Measurements from ENCODE around the gene TSPAN9. TPM values are rescaled to one million over a fixed set of nuclear protein-coding genes. Genes with fewer than 3 reads are reported as not detected.

The TSPAN9 gene
- polyA plus RNA-seq, 1 experiment = 67.0 TPM

DNA sequence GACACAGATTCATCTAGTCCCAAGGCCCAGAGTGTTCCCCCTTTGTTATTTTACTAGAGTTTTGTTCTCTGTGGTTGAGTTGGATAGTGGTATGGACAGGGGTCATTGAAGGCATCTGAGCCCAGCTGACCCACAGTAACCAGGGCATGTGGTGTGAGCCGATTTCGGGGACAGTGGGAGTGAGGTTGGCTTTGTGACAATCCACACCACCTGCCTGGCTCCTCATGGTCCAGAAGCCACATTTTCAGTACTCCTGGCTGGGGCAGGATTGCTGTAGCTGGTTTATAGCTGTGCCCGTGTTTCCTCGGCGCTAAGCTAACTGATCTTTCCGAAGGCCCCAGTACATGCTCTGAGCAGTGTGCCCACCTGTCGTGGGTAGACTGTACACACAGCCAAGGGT lies 116.0 kb downstream of the TSPAN9 start:
- POLR2A ChIA-PET = no interaction called here
- H3K27me3 ChIP-seq (ENCODE audit: control insufficient read depth, insufficient read depth, low read length) = no peaks in the 10 kb centered on the region; the same call in 1 of the 2 replicates
- H3K4me3 ChIP-seq (ENCODE audit: low read depth, low read length) = no peak overlapping the region
- H3K36me3 ChIP-seq (ENCODE audit: control insufficient read depth, insufficient read depth, low read length) = no peaks in the 10 kb centered on the region
- no peak for TF ChIP-seq CTCF (IDR thresholded peaks at IDR 0.05; ENCODE audit: insufficient read depth, low read depth, low read length)
- no peak for DNase-seq (ENCODE audit: low read depth)
- CTCF ChIA-PET = interaction anchor here (0.6 to 2.9 kb wide), 4 partner anchors 10 to 82 kb away, joined by 3 to 21 read pairs (median 4); no protein-coding TSS in a partner anchor

- no peaks in the 10 kb centered on the region for H3K36me3 ChIP-seq (ENCODE audit: control insufficient read depth, insufficient read depth, low read length)
- no peak overlapping the region for H3K4me3 ChIP-seq (ENCODE audit: low read depth, low read length)
- no peak for TF ChIP-seq CTCF (IDR thresholded peaks at IDR 0.05; ENCODE audit: insufficient read depth, low read depth, low read length)
- no peak for DNase-seq (ENCODE audit: low read depth)
- CTCF ChIA-PET = interaction anchor here (1.0 to 2.9 kb wide), 3 partner anchors 9 to 14 kb away, joined by 3 to 21 read pairs (median 4); no protein-coding TSS in a partner anchor
- no peaks in the 10 kb centered on the region; the same call in 1 of the 2 replicates for H3K27me3 ChIP-seq (ENCODE audit: control insufficient read depth, insufficient read depth, low read length)
- POLR2A ChIA-PET = no interaction called here
These were observed 116.6 kb downstream of the TSPAN9 start for GRCh38 chr12:3193755-3194154.

- no peaks in the 10 kb centered on the region; the same call in 1 of the 2 replicates for H3K27me3 ChIP-seq (ENCODE audit: control insufficient read depth, insufficient read depth, low read length)
- no peak overlapping the region for H3K4me3 ChIP-seq (ENCODE audit: low read depth, low read length)
- DNase-seq (ENCODE audit: low read depth) = no peak
- POLR2A ChIA-PET = no interaction called here
- no peak for TF ChIP-seq CTCF (IDR thresholded peaks at IDR 0.05; ENCODE audit: insufficient read depth, low read depth, low read length)
- H3K36me3 ChIP-seq (ENCODE audit: control insufficient read depth, insufficient read depth, low read length) = no peaks in the 10 kb centered on the region
- CTCF ChIA-PET = interaction anchor here (0.6 to 1.8 kb wide), 7 partner anchors 9 to 122 kb away, joined by 3 to 5 read pairs (median 3); no protein-coding TSS in a partner anchor
These were observed 118.2 kb downstream of the TSPAN9 start for GRCh38 chr12:3195337-3195736.

- POLR2A ChIA-PET = no interaction called here
- Histone ChIP-seq H3K4me3 (ENCODE audit: low read depth, low read length) (no peak overlapping the region), H3K36me3 (ENCODE audit: control insufficient read depth, insufficient read depth, low read length) (no peaks in the 10 kb centered on the region), H3K27me3 (ENCODE audit: control insufficient read depth, insufficient read depth, low read length) (no peaks in the 10 kb centered on the region)
- DNase-seq (ENCODE audit: low read depth) = no peak
- CTCF ChIA-PET = interaction anchor here (1.1 to 1.8 kb wide), 6 partner anchors 11 to 123 kb away, joined by 3 to 5 read pairs (median 5); no protein-coding TSS in a partner anchor
- TF ChIP-seq CTCF (IDR thresholded peaks at IDR 0.05; ENCODE audit: insufficient read depth, low read depth, low read length) = no peak
These were observed 118.8 kb downstream of the TSPAN9 start for GRCh38 chr12:3195859-3196483.

DNA sequence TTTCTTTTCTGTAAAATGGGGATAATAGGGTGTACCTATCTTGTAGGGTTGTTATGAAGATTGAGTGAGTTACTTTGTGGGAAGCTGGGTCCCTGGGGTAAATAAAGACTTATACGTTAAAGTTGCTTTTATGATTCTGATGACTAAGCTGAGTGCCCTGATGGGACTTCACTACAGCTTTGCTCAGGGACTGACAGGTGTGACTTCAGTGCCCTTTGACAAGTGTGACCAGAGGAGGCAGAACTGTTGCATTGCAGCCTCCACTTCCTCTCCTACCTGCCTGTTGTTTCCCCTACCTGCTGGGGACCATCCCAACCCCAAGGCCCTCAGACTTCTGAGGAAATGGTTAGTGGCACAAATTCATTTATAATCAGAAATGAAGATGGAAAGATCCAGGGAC lies 119.3 kb downstream of the TSPAN9 start:
- POLR2A ChIA-PET = no interaction called here
- H3K4me3 ChIP-seq (ENCODE audit: low read depth, low read length) = no peak overlapping the region
- no peaks in the 10 kb centered on the region for H3K36me3 ChIP-seq (ENCODE audit: control insufficient read depth, insufficient read depth, low read length)
- CTCF ChIA-PET = interaction anchor here (1.1 to 1.8 kb wide), 6 partner anchors 10 to 123 kb away, joined by 3 to 5 read pairs (median 5); no protein-coding TSS in a partner anchor
- DNase-seq (ENCODE audit: low read depth) = no peak
- no peak for TF ChIP-seq CTCF (IDR thresholded peaks at IDR 0.05; ENCODE audit: insufficient read depth, low read depth, low read length)
- H3K27me3 ChIP-seq (ENCODE audit: control insufficient read depth, insufficient read depth, low read length) = peaks cover 2% of the 10 kb centered on the region; the same call in 1 of the 2 replicates
